ENCODE data around the gene KLHL36.
"Not testable (repeated sequence)": the region's sequence is repeated elsewhere in the genome, so short reads cannot be mapped to it uniquely, and the experiment has no call there.

The KLHL36 gene

DNA sequence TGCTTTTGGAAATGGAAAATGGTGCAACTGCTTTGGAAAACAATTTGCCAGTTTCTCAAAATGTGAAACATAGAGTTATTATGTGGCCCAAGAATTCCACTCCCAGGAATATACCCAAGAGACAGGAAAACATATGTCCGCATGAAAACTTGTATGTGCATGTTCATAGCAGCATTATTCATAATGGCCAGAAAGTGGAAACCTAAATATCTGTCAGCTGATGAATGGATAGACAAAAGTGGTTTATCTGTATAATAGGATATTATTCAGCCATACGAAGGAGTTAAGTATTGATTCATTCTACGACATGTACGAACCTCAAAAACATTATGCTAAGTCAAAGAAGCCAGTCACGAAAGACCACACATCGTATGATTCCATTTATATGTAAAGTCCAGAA is 22.8 kb upstream of the KLHL36 start:
- no peak overlapping the region for H3K4me3 ChIP-seq (ENCODE audit: low read depth, low read length)
- TF ChIP-seq, protein P1, sequence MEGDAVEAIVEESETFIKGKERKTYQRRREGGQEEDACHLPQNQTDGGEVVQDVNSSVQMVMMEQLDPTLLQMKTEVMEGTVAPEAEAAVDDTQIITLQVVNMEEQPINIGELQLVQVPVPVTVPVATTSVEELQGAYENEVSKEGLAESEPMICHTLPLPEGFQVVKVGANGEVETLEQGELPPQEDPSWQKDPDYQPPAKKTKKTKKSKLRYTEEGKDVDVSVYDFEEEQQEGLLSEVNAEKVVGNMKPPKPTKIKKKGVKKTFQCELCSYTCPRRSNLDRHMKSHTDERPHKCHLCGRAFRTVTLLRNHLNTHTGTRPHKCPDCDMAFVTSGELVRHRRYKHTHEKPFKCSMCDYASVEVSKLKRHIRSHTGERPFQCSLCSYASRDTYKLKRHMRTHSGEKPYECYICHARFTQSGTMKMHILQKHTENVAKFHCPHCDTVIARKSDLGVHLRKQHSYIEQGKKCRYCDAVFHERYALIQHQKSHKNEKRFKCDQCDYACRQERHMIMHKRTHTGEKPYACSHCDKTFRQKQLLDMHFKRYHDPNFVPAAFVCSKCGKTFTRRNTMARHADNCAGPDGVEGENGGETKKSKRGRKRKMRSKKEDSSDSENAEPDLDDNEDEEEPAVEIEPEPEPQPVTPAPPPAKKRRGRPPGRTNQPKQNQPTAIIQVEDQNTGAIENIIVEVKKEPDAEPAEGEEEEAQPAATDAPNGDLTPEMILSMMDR (IDR thresholded peaks at IDR 0.05; ENCODE audit: control insufficient read depth, extremely low read depth, insufficient read depth): no peak
- DNase-seq (ENCODE audit: low read depth): no peak

DNA sequence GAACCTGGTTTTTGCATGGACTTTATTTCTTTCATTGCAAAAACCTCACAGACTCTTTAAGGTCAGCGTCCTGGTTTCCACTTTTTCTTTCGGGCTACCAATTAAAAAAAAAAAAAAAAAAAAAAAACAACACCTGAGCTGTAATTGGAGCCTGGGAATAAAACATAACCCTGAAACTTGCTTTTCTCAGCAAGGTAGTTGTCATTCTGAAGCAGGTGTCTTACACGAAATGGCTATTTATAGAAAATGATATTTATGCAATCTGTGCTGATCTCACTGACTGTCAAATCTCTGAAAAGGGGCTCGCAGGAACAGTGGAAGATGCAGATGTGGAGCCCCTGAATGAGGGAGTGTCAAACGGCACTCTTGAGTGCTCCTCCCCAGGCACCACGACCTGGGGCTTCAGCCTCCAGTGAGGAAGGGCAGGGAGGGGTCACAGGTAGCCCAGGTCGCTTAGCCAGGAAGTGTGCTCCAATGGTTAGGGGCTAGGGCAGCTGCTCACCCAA is 20.0 kb upstream of the KLHL36 start:
- TF ChIP-seq, protein P1 (IDR thresholded peaks at IDR 0.05; ENCODE audit: control insufficient read depth, extremely low read depth, insufficient read depth): no peak
- DNase-seq (ENCODE audit: low read depth): no peak
- H3K4me3 ChIP-seq (ENCODE audit: low read depth, low read length): no peak overlapping the region

DNA sequence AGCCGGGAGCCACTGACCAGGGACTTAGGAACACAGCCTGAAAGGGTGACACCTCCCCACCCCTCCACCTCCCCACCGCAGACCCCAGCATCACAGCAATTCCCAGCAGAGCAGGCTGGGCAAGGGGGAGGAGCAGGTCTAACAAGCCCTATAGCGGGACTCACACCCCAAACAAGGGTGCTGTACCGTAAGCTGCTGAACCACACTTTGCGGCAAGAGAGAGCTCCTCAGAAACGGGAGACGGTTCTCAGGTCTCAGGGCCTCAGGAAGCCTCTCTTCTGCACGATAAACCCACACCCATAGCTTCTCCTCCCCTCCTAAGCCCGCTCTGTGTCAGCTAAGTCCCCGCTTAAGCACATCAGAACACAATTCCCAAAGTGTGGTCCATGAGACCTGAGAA is 18.7 kb upstream of the KLHL36 start:
- H3K4me3 ChIP-seq (ENCODE audit: low read depth, low read length): no peak overlapping the region
- DNase-seq (ENCODE audit: low read depth): no peak
- TF ChIP-seq, protein P1 (IDR thresholded peaks at IDR 0.05; ENCODE audit: control insufficient read depth, extremely low read depth, insufficient read depth): no peak

DNA sequence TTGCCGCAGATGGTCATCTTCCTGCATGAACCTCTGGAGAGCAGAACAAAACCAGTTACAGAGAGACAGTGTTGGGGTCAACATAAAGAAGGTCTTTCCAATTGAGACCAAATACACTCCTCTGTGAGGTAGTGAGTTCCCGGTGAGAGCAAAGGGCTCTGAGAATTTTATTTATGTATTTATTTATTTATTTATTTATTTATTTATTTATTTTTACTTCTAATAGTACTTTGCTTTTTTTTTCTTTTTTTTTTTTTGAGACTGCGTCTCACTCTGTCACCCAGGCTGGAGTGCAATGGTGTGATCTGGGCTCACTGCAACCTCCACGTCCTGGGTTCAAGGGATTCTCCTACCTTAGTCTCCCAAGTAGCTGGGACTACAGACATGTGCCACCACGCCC is 18.3 kb upstream of the KLHL36 start:
- TF ChIP-seq, protein P1 (IDR thresholded peaks at IDR 0.05; ENCODE audit: control insufficient read depth, extremely low read depth, insufficient read depth): no peak
- H3K4me3 ChIP-seq (ENCODE audit: low read depth, low read length): no peak overlapping the region
- no peak for DNase-seq (ENCODE audit: low read depth)

DNA sequence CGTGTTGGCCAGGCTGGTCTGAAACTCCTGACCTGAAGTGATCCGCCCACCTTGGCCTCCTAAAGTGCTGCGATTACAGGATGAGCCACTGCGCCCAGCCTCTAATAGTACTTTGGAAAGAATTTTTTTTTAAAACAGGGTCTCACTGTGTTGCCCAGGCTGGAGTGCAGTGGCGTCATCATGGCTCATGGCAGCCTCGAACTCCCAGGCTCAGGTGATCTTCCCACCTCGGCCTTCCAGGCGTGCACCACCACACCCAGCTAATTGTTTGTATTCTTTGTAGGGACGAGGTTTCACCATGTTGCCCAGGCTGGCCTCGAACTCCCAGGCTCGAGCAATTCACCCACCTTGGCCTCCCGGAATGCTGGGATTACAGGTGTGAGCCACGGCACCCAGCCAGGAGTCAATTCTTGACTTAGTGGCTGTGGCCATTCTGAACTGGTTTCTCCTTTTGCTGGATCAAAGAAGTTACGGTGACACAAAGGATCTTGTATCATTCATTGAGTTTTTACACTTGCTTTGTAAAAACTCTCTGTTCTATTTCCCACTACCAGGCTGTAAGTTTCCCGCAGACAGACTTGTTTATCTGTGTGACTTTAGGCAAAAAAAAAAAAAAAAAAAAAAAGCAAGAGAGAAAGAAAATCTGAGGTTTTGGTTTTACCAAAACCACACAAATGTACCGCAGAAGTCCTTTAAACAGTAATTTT is 17.7 kb upstream of the KLHL36 start:
- DNase-seq (ENCODE audit: low read depth): no peak
- no peak overlapping the region for H3K4me3 ChIP-seq (ENCODE audit: low read depth, low read length)
- TF ChIP-seq, protein P1 (IDR thresholded peaks at IDR 0.05; ENCODE audit: control insufficient read depth, extremely low read depth, insufficient read depth): no peak

DNA sequence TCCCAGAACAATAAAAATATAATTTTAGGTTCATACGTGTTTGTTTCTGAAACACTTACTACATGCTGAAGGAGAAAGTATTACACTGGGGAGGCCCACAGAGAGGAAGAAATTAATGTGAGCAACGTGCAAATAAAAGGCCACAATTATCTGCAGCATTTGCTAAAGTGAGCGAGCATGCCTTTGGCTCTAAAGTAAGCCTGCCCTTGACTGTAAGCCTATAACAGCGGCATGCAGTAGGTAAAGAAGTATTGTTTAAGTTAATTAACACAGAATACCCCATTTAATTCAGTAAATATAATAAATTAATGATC is 17.2 kb upstream of the KLHL36 start:
- H3K4me3 ChIP-seq (ENCODE audit: low read depth, low read length): no peak overlapping the region
- no peak for DNase-seq (ENCODE audit: low read depth)
- TF ChIP-seq, protein P1 (IDR thresholded peaks at IDR 0.05; ENCODE audit: control insufficient read depth, extremely low read depth, insufficient read depth): no peak

DNA sequence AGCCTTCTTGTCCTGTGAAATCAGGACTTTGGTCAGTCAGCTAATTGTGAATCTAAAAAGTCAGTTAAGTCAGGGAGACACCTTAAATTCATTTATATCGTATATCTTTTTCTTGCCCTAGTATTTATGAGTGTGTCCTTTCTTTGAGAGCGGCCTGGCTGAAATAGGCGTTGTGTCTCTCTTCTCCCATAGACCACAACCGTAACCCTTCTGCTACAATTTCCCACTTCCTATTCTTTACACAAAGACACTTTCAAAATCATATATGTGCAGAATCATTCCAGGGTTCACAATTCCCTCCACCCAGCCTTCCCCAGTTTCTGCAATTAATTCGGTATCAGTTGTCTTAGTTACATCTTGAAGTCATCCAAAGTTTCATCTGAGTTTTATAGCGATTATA is 16.4 kb upstream of the KLHL36 start:
- DNase-seq (ENCODE audit: low read depth): no peak
- TF ChIP-seq, protein P1 (IDR thresholded peaks at IDR 0.05; ENCODE audit: control insufficient read depth, extremely low read depth, insufficient read depth): no peak

DNA sequence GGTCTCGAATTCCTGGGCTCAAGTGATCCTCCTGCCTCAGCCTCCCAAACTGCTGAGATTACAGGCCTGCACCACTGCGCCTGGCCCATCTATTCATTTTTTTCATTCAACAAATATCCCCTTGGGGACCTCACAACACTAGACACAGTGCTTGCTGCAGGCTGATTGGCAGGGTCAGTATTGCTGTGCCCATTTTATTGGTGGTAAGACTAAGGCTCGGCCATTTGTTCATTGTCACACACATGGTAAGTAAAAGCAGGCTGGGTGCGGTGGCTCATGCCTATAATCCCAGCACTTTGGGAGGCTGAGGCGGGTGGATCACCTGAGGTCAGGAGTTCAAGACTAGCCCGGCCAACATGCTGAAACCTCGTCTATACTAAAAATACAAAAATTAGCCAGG is 15.4 kb upstream of the KLHL36 start:
- not testable (repeated sequence) for DNase-seq (ENCODE audit: low read depth); H3K4me3 ChIP-seq (ENCODE audit: low read depth, low read length)

More for the DNA sequence above, 16.4 kb upstream of the KLHL36 start:
- H3K4me3 ChIP-seq (ENCODE audit: low read depth, low read length): no peak overlapping the region
